ENCODE results near the gene ZNF618.

ZNF618 gene

DNA sequence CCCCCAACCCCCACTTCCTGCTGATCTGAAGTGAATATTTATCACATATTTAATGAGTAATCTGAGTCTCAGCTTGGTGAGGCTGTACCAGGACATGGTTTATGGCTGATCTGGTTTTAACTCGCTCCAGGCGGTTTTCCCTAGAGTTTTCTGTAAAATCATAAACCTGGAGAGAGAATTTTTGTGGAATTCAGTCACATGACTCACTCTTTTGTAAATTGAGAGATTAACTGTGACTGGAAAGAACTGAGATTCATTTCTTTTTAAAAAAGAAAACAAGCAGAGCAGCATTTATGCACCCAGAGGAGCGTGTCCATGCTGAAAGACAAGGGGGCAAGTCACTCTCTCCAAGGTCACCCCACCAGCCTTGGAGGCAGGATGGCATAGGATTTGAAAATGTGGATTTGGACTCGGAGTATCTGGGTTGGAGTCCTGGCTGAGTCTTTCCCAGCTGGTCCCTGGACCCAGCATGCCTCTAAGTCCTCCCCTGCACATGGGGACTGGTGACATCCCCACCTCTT is 81.8 kb downstream of the ZNF618 start:
- DNase-seq (ENCODE audit: low spot score): peak; percentile 98
- CTCF ChIA-PET: no interaction called here

DNA sequence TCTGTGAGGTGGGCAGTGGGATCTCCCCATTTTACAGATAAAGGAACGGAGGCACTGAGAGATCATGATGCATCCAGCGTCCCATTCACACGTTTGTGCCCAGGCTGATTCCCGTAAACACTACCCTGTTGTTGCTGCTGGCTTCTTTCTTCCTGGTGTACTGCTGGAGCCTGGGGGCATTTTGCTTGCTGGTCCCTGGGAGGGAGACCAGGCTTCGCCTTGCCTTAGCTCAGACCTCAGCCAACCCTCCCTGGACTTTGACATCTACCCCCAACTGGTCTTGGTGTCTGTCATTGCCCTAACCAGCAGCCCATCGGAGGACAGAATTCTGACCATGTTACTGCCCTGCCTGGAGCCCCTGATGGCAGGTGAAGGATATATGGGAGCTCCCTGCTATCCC is 82.4 kb downstream of the ZNF618 start:
- DNase-seq (ENCODE audit: low spot score): no peak
- TF ChIP-seq, protein P1, sequence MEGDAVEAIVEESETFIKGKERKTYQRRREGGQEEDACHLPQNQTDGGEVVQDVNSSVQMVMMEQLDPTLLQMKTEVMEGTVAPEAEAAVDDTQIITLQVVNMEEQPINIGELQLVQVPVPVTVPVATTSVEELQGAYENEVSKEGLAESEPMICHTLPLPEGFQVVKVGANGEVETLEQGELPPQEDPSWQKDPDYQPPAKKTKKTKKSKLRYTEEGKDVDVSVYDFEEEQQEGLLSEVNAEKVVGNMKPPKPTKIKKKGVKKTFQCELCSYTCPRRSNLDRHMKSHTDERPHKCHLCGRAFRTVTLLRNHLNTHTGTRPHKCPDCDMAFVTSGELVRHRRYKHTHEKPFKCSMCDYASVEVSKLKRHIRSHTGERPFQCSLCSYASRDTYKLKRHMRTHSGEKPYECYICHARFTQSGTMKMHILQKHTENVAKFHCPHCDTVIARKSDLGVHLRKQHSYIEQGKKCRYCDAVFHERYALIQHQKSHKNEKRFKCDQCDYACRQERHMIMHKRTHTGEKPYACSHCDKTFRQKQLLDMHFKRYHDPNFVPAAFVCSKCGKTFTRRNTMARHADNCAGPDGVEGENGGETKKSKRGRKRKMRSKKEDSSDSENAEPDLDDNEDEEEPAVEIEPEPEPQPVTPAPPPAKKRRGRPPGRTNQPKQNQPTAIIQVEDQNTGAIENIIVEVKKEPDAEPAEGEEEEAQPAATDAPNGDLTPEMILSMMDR (conservative IDR thresholded peaks at IDR 0.05; ENCODE audit: low read depth): no peak
- CTCF ChIA-PET: interaction anchor here (0.6 kb wide), 1 partner anchor 136 kb away, joined by 4 read pairs; no protein-coding TSS in a partner anchor
- H3K27ac ChIP-seq: peak overlapping the region; percentile 94
- POLR2A ChIA-PET (ENCODE audit: low non-redundant PET): no interaction called here

More for the DNA sequence above, 81.8 kb downstream of the ZNF618 start:
- TF ChIP-seq, protein P1 (conservative IDR thresholded peaks at IDR 0.05; ENCODE audit: low read depth): no peak
- H3K27ac ChIP-seq: peak overlapping the region; percentile 94
- POLR2A ChIA-PET (ENCODE audit: low non-redundant PET): no interaction called here

- ChIA-PET CTCF (no interaction called here), POLR2A (ENCODE audit: low non-redundant PET) (no interaction called here)
- TF ChIP-seq, protein P1 (conservative IDR thresholded peaks at IDR 0.05; ENCODE audit: low read depth): no peak
Observed at GRCh38 chr9:113960768-113961167, 84.7 kb downstream of the ZNF618 start.

GRCh38 chr9:113962396-113962795 is 86.3 kb downstream of the ZNF618 start:
- ChIA-PET CTCF (interaction anchor here (0.8 kb wide), 1 partner anchor 155 kb away, joined by 4 read pairs; no protein-coding TSS in a partner anchor), POLR2A (ENCODE audit: low non-redundant PET) (no interaction called here)
- DNase-seq (ENCODE audit: low spot score): no peak
- TF ChIP-seq, protein P1 (conservative IDR thresholded peaks at IDR 0.05; ENCODE audit: low read depth): no peak
- H3K27ac ChIP-seq: no peak overlapping the region

More at GRCh38 chr9:113960768-113961167, 84.7 kb downstream of the ZNF618 start:
- DNase-seq (ENCODE audit: low spot score): no peak
- H3K27ac ChIP-seq: no peak overlapping the region

- H3K27ac ChIP-seq: no peak overlapping the region
- CTCF ChIA-PET: interaction anchor here (0.8 kb wide), 1 partner anchor 156 kb away, joined by 4 read pairs; no protein-coding TSS in a partner anchor
- TF ChIP-seq, protein P1 (conservative IDR thresholded peaks at IDR 0.05; ENCODE audit: low read depth): peak; percentile 72
- DNase-seq (ENCODE audit: low spot score): peak; percentile 53
- POLR2A ChIA-PET (ENCODE audit: low non-redundant PET): no interaction called here
Observed at GRCh38 chr9:113963017-113963620, 87.0 kb downstream of the ZNF618 start.

GRCh38 chr9:113963696-113964494 is 87.8 kb downstream of the ZNF618 start:
- ChIA-PET CTCF (interaction anchor here (0.7 kb wide), 1 partner anchor 85 kb away, joined by 3 read pairs; no protein-coding TSS in a partner anchor), POLR2A (ENCODE audit: low non-redundant PET) (no interaction called here)
- TF ChIP-seq, protein P1 (conservative IDR thresholded peaks at IDR 0.05; ENCODE audit: low read depth): no peak
- DNase-seq (ENCODE audit: low spot score): no peak
- no peak overlapping the region for H3K27ac ChIP-seq
